ENCODE measurements around the gene YWHAG. TPM values are rescaled to one million over a fixed set of nuclear protein-coding genes. Genes with fewer than 3 reads are reported as not detected.

Gene YWHAG
- total and polyA plus RNA-seq, 2 of the 13 experiments (the other 11 are each of a cell fraction or from before 2014, with no cell fraction given): 36.9 to 67.5 TPM

DNA sequence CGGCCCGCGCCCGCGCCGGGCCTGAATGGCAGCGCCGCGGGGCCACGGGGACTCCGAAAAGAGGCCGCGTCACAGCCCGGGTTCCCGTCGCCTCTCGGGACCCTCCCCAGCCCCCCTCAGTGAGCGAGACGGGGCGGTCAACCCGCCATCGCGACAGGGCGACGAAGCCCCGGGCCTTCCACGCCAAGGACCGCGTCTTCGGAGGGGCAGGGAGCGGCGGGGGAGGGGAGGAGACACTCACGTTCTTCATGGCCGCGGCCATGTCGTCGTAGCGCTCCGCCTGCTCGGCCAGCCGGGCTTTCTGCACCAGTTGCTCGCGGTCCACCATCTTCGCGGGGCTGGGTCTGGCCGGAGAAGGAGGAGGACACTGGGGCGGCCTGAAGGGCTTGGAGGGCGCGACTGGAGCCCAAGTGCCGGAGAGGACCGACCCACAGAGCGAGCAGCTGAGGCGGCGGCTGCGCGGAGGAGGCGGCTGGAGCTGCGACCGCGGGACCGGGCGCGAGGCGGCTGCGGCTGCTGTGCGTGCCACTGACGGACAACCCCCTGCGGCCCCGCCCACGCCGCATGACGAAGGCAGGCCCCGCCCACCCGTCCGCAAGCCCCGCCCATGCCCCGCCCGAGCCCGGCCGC is at the start of gene YWHAG (continued):
- TF ChIP-seq, protein P1, sequence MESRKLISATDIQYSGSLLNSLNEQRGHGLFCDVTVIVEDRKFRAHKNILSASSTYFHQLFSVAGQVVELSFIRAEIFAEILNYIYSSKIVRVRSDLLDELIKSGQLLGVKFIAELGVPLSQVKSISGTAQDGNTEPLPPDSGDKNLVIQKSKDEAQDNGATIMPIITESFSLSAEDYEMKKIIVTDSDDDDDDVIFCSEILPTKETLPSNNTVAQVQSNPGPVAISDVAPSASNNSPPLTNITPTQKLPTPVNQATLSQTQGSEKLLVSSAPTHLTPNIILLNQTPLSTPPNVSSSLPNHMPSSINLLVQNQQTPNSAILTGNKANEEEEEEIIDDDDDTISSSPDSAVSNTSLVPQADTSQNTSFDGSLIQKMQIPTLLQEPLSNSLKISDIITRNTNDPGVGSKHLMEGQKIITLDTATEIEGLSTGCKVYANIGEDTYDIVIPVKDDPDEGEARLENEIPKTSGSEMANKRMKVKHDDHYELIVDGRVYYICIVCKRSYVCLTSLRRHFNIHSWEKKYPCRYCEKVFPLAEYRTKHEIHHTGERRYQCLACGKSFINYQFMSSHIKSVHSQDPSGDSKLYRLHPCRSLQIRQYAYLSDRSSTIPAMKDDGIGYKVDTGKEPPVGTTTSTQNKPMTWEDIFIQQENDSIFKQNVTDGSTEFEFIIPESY (CRISPR knock-in tag; IDR thresholded peaks at IDR 0.05): no peak; the same call in 1 of the 2 replicates
- TF ChIP-seq, protein P2, sequence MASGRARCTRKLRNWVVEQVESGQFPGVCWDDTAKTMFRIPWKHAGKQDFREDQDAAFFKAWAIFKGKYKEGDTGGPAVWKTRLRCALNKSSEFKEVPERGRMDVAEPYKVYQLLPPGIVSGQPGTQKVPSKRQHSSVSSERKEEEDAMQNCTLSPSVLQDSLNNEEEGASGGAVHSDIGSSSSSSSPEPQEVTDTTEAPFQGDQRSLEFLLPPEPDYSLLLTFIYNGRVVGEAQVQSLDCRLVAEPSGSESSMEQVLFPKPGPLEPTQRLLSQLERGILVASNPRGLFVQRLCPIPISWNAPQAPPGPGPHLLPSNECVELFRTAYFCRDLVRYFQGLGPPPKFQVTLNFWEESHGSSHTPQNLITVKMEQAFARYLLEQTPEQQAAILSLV (CRISPR knock-in tag; IDR thresholded peaks at IDR 0.05; ENCODE audit: borderline replicate concordance): peak; percentile 90
- TF ChIP-seq MBNL3 (CRISPR knock-in tag; conservative IDR thresholded peaks at IDR 0.05) (no peak), PRPF4 (IDR thresholded peaks at IDR 0.05; ENCODE audit: low read depth, low read length, poor library complexity, severe bottlenecking) (peak; percentile 47), NFE2L1 (CRISPR knock-in tag; IDR thresholded peaks at IDR 0.05; ENCODE audit: borderline replicate concordance) (no peak), ZNF674 (CRISPR knock-in tag; IDR thresholded peaks at IDR 0.05; ENCODE audit: low read depth) (no peak), NCOR1 (IDR thresholded peaks at IDR 0.05; ENCODE audit: borderline replicate concordance, low read length) (no peak), RNF2 (conservative IDR thresholded peaks at IDR 0.05; ENCODE audit: low read depth) (0 out of 2 replicates have a peak, but pooled peaks have one; percentile 27), ZNF550 (CRISPR knock-in tag; IDR thresholded peaks at IDR 0.05; ENCODE audit: borderline replicate concordance) (no peak), CAMTA2 (CRISPR knock-in tag; IDR thresholded peaks at IDR 0.05; ENCODE audit: borderline replicate concordance) (peak; percentile 83; the same call in 1 of the 2 replicates), THAP11 (CRISPR knock-in tag; IDR thresholded peaks at IDR 0.05) (no peak), ZNF619 (CRISPR knock-in tag; IDR thresholded peaks at IDR 0.05) (no peak), ZNF205 (CRISPR knock-in tag; IDR thresholded peaks at IDR 0.05) (no peak; the same call in 1 of the 2 replicates), ZNF558 (CRISPR knock-in tag; IDR thresholded peaks at IDR 0.05; ENCODE audit: borderline replicate concordance) (peak; percentile 93)
- TF ChIP-seq, protein P3, sequence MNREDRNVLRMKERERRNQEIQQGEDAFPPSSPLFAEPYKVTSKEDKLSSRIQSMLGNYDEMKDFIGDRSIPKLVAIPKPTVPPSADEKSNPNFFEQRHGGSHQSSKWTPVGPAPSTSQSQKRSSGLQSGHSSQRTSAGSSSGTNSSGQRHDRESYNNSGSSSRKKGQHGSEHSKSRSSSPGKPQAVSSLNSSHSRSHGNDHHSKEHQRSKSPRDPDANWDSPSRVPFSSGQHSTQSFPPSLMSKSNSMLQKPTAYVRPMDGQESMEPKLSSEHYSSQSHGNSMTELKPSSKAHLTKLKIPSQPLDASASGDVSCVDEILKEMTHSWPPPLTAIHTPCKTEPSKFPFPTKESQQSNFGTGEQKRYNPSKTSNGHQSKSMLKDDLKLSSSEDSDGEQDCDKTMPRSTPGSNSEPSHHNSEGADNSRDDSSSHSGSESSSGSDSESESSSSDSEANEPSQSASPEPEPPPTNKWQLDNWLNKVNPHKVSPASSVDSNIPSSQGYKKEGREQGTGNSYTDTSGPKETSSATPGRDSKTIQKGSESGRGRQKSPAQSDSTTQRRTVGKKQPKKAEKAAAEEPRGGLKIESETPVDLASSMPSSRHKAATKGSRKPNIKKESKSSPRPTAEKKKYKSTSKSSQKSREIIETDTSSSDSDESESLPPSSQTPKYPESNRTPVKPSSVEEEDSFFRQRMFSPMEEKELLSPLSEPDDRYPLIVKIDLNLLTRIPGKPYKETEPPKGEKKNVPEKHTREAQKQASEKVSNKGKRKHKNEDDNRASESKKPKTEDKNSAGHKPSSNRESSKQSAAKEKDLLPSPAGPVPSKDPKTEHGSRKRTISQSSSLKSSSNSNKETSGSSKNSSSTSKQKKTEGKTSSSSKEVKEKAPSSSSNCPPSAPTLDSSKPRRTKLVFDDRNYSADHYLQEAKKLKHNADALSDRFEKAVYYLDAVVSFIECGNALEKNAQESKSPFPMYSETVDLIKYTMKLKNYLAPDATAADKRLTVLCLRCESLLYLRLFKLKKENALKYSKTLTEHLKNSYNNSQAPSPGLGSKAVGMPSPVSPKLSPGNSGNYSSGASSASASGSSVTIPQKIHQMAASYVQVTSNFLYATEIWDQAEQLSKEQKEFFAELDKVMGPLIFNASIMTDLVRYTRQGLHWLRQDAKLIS (CRISPR knock-in tag; IDR thresholded peaks at IDR 0.05): peak; percentile 91
- TF ChIP-seq, protein P4, sequence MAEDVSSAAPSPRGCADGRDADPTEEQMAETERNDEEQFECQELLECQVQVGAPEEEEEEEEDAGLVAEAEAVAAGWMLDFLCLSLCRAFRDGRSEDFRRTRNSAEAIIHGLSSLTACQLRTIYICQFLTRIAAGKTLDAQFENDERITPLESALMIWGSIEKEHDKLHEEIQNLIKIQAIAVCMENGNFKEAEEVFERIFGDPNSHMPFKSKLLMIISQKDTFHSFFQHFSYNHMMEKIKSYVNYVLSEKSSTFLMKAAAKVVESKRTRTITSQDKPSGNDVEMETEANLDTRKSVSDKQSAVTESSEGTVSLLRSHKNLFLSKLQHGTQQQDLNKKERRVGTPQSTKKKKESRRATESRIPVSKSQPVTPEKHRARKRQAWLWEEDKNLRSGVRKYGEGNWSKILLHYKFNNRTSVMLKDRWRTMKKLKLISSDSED (CRISPR knock-in tag; IDR thresholded peaks at IDR 0.05): no peak
- TF ChIP-seq, protein P5, sequence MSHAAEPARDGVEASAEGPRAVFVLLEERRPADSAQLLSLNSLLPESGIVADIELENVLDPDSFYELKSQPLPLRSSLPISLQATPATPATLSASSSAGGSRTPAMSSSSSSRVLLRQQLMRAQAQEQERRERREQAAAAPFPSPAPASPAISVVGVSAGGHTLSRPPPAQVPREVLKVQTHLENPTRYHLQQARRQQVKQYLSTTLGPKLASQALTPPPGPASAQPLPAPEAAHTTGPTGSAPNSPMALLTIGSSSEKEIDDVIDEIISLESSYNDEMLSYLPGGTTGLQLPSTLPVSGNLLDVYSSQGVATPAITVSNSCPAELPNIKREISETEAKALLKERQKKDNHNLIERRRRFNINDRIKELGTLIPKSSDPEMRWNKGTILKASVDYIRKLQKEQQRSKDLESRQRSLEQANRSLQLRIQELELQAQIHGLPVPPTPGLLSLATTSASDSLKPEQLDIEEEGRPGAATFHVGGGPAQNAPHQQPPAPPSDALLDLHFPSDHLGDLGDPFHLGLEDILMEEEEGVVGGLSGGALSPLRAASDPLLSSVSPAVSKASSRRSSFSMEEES (CRISPR knock-in tag; IDR thresholded peaks at IDR 0.05): no peak
- TF ChIP-seq, protein P6, sequence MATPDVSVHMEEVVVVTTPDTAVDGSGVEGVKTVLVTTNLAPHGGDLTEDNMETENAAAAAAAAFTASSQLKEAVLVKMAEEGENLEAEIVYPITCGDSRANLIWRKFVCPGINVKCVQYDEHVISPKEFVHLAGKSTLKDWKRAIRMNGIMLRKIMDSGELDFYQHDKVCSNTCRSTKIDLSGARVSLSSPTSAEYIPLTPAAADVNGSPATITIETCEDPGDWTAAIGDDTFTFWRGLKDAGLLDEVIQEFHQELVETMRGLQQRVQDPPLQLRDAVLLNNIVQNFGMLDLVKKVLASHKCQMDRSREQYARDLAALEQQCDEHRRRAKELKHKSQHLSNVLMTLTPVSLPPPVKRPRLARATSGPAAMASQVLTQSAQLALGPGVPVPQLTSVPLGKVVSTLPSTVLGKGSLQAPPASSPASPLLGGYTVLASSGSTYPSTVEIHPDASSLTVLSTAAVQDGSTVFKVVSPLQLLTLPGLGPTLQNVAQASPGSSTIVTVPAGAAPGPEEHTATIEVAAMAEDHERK (CRISPR knock-in tag; IDR thresholded peaks at IDR 0.05; ENCODE audit: low read depth): no peak
